Stimulated activated CD4-positive, alpha-beta T cell treated with anti-CD3 and anti-CD28 coated beads, Interleukin-15, amount 100 ng/mL, for 48 hours (primary cell): ENCODE results near the gene ATG9A.
"Not testable (repeated sequence)": the region's sequence is repeated elsewhere in the genome, so short reads cannot be mapped to it uniquely, and the experiment has no call there.

Source experiments
- DNase-seq, 2 donors: peaks; one replicate each; pipeline ENCODE4 v3.0.0-alpha.2; 2020; ENCODE audit warnings: low read depth in 2 of 2

Gene ATG9A

GRCh38 chr2:219205981-219206327 lies 23.5 kb downstream of the ATG9A start:
- no peak for DNase-seq

DNA sequence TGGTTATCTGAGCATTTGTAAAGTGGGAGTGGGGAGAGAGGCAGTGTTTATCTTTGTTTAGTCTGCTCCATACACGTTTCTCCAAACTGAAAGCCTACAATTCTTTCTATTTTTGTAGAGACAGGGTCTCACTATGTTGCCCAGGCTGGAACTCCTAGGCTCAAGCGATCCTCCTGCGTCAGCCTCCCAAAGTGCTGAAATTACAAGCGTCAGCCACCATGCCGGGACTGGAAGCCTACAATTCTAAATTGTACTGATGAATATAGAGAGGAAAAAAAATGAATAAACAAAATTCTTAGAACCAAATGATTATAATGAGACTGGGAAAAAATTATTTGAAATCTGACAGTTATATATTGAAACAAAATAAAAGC lies 24.3 kb downstream of the ATG9A start:
- DNase-seq: no peak

GRCh38 chr2:219204425-219205164 lies 24.8 kb downstream of the ATG9A start:
- DNase-seq: no peak

DNA sequence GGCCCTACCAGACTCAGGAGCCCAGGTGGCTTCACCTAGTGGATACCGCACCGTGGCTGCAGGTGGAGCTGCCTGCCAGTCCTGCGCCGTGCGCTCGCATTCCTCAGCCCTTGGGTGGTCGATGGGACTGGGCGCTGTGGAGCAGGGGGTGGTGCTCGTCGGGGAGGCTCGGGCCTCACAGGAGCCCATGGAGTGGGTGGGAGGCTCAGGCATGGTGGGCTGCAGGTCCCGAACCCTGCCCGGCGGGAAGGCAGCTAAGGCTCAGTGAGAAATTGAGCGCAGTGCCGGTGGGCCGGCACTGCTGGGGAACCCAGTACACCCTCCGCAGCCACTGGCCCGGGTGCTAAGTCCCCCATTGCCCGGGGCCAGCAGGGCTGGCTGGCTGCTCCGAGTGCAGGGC lies 28.1 kb downstream of the ATG9A start:
- not testable (repeated sequence) for DNase-seq

GRCh38 chr2:219200502-219201326 lies 28.7 kb downstream of the ATG9A start:
- DNase-seq: not testable (repeated sequence)

GRCh38 chr2:219199470-219200211 lies 29.8 kb downstream of the ATG9A start:
- no peak for DNase-seq

DNA sequence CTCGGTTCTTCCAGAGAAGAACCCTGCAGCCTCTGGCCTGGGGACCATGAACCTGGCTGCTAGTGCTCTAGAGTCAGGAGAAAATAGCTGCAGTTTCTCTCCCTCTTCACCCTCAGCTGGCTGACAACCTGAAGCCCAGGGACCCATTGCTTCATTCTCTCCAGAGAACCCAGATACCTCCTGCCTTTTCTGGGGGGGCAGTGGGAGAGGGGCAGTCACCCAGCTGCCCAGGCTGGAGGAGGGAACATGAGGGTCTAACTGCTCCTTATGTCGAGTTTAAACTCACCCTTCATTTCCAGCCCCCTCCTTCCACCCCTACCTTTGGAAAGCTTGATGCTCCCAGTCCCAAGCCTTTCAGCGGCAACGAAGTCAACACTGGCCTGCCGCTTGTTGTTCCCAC lies 30.5 kb downstream of the ATG9A start:
- no peak for DNase-seq

GRCh38 chr2:219197388-219197787 lies 32.0 kb downstream of the ATG9A start:
- no peak for DNase-seq

DNA sequence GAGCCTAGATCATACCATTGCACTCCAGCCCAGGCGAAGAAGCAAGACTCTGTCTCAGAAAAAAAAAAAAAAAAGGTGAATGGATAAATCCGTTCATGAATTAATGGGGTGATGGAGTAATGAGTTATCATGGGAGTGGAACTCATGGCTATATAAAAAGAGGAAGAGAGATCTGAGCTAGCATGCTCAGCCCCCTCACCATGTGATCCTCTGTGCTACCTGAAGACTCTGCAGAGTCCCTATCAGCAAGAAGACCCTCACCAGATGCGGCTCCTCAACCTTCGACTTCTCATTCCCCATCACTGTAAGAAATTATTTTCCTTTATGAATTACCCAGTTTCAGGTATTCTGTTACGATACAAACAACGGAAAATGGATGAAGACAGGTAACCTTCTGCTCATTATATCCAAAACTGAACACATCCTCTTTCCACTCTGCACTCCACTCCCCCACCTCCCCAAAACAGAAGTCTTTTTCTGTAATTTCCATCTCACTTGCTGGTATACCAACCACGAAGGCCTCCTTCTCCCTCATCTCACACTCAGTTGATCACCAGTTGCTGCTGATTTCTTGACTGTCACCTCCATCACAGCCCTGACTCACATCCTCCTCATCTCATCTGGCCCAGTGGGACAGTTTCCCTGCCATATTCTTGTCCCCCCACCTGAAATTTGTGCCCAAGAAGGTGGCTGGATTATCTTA lies 42.5 kb downstream of the ATG9A start:
- DNase-seq: peak in 1 of 2 donors; percentile 34

GRCh38 chr2:219184121-219184520 lies 45.3 kb downstream of the ATG9A start:
- no peak for DNase-seq

- no peak for DNase-seq
Measured at GRCh38 chr2:219183151-219183772, 46.2 kb downstream of the ATG9A start.

- no peak for DNase-seq
Measured at GRCh38 chr2:219182331-219183150, 46.9 kb downstream of the ATG9A start.

- no peak for DNase-seq
Measured at GRCh38 chr2:219181531-219181930, 47.9 kb downstream of the ATG9A start.

DNA sequence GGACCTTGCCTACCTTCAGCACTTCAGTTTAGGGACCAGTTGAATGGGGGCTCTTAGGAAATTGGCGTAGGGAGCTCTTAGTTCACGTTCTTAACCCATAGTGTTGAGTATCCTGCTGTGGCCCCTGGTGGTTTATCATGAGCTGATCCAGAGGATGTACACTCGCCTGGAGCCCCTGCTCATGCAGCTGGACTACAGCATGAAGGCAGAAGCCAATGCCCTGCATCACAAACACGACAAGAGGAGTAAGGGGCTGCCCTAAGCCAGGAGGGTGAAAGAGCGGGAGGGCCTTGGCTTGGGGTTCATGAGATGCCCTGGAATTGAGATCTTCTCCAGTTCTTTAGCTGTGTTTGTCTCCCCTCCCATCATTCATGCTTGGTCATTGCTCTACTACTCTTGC lies 48.5 kb downstream of the ATG9A start:
- DNase-seq: no peak

DNA sequence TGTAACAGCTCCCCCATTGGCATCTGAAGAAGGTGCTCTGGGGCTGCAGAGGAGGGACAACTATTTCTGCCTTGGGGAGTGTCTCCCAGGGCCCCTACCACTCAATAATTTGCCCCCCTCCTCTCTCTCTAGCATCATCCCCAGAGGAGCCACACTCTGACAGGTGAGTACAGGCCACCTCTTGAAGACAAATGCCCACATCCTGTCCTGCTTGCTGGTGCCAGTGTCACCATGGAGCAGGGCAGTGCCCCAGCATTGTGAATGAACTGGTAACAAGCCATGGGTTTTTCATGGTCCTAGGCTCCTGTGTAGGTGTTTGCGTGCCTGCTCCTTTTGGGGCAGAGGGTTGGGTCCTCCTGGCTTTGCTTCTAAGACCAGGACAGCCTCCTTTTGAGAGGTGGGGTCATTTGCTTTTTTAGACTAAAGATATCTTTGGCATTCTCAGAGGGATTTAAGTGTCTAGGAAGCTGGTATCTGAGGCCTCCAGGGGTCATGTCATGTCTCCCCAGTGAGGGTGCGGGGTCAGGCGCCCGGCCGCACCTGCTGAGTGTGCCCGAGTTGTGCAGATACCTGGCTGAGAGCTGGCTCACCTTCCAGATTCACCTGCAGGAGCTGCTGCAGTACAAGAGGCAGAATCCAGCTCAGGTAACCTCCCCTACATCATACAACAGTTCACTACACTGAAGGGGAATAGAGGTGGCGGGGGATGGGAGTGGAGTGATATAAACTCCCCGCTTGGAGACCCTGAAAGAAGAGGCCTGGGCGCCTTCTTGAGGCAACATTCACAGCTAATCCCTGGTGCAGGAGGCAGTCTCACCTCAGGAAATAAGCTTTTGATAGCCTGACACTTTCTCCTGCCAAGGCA lies 49.6 kb downstream of the ATG9A start:
- no peak for DNase-seq

- DNase-seq: peak in 1 of 2 donors; percentile 25
Measured at GRCh38 chr2:219178377-219179175, 50.9 kb downstream of the ATG9A start.

- DNase-seq: peak; percentile 63 to 73
Measured at GRCh38 chr2:219177552-219178376, 51.7 kb downstream of the ATG9A start, which contains the start of gene RETREG2. Gene RETREG2 (plus strand): TSS chr2:219178275. CDS start chr2:219178353, 78 bp downstream.
